Aorta (tissue), 5 donors: ENCODE data around the gene GATA6. TPM values are rescaled to one million over a fixed set of nuclear protein-coding genes. Genes with fewer than 3 reads are reported as not detected.

ENCODE experiments used
- ATAC-seq: fragments of 200-7000 bp; cut with Tn5 transposase; one replicate; pipeline ENCODE4 v1.9.1; 2022; ENCODE audit warnings: moderate library complexity; ENCODE audit not compliant: low FRiP score
- DNase-seq, 2 donors: peaks; one replicate each; pipeline ENCODE4 v3.0.0-alpha.2; 2020
- H3K27ac ChIP-seq, 2 donors: one replicate each; pipeline ENCODE4 v1.5.1; 2013; ENCODE audit warnings: low read length in 2 of 2, mild to moderate bottlenecking in 2 of 2, moderate library complexity in 2 of 2, control low read depth in 1 of 2, inconsistent platforms in 1 of 2, low read depth in 1 of 2
- H3K27me3 ChIP-seq, 2 donors: one replicate each; pipeline ENCODE4 v1.6.1; 2013; ENCODE audit warnings: control low read depth in 1 of 2, low read length in 1 of 2, mild to moderate bottlenecking in 1 of 2, moderate library complexity in 1 of 2; ENCODE audit not compliant: insufficient read depth in 2 of 2, control insufficient read depth in 1 of 2
- H3K36me3 ChIP-seq, 2 donors: one replicate each; pipeline ENCODE4 v1.6.1; 2013; ENCODE audit warnings: control low read depth in 1 of 2, low read length in 1 of 2, mild to moderate bottlenecking in 1 of 2; ENCODE audit not compliant: insufficient read depth in 2 of 2, control insufficient read depth in 1 of 2
- H3K4me1 ChIP-seq, 2 donors: one replicate each; pipeline ENCODE4 v1.6.1; 2013; ENCODE audit warnings: low read length in 2 of 2, control low read depth in 1 of 2, mild to moderate bottlenecking in 1 of 2, moderate library complexity in 1 of 2; ENCODE audit not compliant: insufficient read depth in 2 of 2, control insufficient read depth in 1 of 2
- H3K4me3 ChIP-seq, 2 donors: one replicate each; pipeline ENCODE4 v1.5.1; 2013; ENCODE audit warnings: low read length in 2 of 2, control low read depth in 1 of 2, mild to moderate bottlenecking in 1 of 2
- H3K9me3 ChIP-seq: one replicate; pipeline ENCODE4 v1.6.1; 2013; ENCODE audit warnings: mild to moderate bottlenecking, low read length; ENCODE audit not compliant: control insufficient read depth
- WGBS, 2 donors: extraction: QIAGEN DNeasy Blood & Tissue Kit; methylation state at CpG; one replicate each; pipeline ENCODE4 v1.1.7; 2013; 5-methylcytosine and 5-hydroxymethylcytosine counted together
- intact Hi-C, 2 donors: fragments of 100-400 bp; cut with DNase I; formaldehyde crosslinking; loops; one replicate each; pipeline versions ENCODE4 v1.14.2 to v1.15.0; 2022
- polyA plus RNA-seq, 2 donors: library from polyadenylated mRNA; stranded (reverse); fragments of 200-250 nt; gene quantifications; one replicate each; pipeline ENCODE4 v1.2.3, GENCODE V29; 2013
- total RNA-seq, 2 donors: library from RNA; stranded (reverse); fragmentation: NEBNext Ultra II Directional; extraction: Animal tissue kit (Norgen Biotek cat#: 25700); gene quantifications; one replicate each; pipeline ENCODE4 v1.2.1, GENCODE V29; 2021
- donor health status: healthy with polysubstance abuse.
- donor health status: Bipolar disorder and iron deficiency.
- donor health status: DM: no; HTN: no; CAD: no.
- donor health status: DM: no; HTN: no; CAD: no.
- donor health status: DM: yes; HTN: yes; CAD: no.

Gene GATA6
- total and polyA plus RNA-seq, 4 donors, result 16.0 to 41.5 (median 30.8) TPM

DNA sequence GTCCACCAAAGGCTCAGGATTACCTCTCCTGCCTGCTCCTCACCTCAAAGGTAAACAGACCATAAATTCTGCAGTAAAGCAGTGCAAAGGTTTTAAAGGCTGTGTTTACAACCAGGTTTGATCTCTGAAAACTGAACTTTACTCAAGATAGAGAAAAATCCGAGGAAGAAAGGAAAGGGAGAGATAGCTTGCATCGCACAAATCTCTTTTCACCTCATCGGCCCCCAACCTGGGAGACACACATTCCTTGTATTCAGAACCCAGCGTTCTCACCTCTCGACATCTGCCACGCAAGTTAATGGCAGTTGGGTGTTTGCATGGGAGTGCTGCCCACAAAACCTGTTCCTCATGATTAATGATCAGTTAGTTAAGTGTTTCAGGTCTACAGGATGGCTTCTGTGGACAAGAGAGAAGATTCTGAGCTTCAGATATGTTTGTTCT lies 72.6 kb downstream of the GATA6 start:
- Histone ChIP-seq H3K4me3 (no peak overlapping the region), H3K27me3 (no peaks in the 10 kb centered on the region), H3K27ac (no peak overlapping the region), H3K9me3 (no peaks in the 10 kb centered on the region), H3K4me1 (no peaks in the 10 kb centered on the region), H3K36me3 (no peaks in the 10 kb centered on the region)
- 85 to 90% methylated on average over 6 of the region's 6 CpGs for WGBS, 2 donors
- intact Hi-C loops, result no loop called here
- ATAC-seq (no peak), DNase-seq (no peak)

DNA sequence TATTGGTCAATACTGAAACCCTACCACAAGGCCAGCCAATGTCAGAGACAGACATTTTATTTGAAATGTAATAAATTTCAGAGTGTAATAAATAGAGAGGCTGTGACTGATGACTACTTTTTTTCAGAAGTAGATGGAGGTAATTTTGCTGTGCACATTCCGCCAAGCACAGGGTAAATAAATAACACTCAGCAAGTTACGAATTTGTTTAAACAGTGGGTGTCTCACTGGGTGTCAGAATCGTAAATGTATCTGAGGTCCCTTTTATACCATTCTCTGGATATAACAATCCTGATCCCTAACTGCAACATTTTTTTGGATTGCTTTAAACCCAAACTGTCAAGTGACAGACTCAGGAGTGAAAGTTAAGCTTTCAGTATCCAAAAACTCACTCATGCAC lies 74.1 kb downstream of the GATA6 start:
- no peak for ATAC-seq
- no peak for DNase-seq
- Histone ChIP-seq H3K36me3 (no peaks in the 10 kb centered on the region), H3K4me3 (no peak overlapping the region), H3K27ac (no peak overlapping the region), H3K4me1 (no peaks in the 10 kb centered on the region), H3K27me3 (no peaks in the 10 kb centered on the region), H3K9me3 (no peaks in the 10 kb centered on the region)
- 88 to 92% methylated on average over 3 of the region's 3 CpGs for whole genome bisulfite sequencing, 2 donors
- intact Hi-C loops, result no loop called here

DNA sequence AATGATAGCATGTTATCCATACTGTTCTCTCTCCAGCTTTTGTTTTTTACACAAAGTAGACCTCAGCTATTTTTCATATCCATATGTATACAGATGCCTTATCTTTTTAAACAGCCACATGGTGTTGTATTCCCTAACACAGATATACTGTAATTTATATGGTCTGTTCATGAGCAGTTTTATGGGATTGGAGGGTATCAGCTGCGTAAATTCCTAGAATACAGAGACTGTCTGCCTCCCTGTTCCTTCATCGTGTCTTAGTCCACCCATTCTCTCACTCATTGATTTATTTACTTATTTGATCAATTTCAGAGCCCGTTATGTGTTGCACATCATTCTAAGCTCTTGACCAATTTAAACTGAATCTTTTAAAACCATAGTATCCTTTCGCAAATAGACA lies 80.6 kb downstream of the GATA6 start:
- Histone ChIP-seq H3K4me1 (no peaks in the 10 kb centered on the region), H3K36me3 (no peaks in the 10 kb centered on the region), H3K27ac (no peak overlapping the region), H3K27me3 (no peaks in the 10 kb centered on the region), H3K9me3 (no peaks in the 10 kb centered on the region), H3K4me3 (no peak overlapping the region)
- intact Hi-C loops, result no loop called here
- 95 to 97% methylated on average over 4 of the region's 4 CpGs for WGBS, 2 donors
- ATAC-seq (no peak), DNase-seq (no peak)

DNA sequence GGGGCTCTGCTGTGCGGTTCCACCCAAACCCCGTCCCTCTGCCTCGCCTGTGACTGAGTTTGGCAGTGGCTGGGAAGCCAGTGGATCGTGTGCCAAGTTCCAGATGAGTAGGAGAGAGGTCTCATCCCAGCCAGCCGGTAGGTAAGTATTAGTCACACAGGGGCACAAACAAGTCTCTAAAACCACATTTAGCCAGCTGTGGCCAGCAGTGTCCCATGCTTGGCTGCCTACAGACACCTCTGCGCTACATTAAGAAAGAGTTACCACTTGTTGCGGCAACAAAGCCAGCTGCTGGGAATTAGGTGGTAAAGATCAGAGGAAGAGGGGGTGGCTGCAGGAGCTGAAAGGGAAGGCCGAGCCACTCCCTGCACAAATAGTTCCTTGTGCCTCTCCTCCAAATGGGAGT lies 81.2 kb downstream of the GATA6 start:
- no peak overlapping the region for H3K27ac ChIP-seq
- H3K4me1 ChIP-seq, result no peaks in the 10 kb centered on the region
- WGBS, 2 donors, result 86 to 88% methylated on average over 8 of the region's 8 CpGs
- DNase-seq (no peak), ATAC-seq (no peak)
- H3K4me3 ChIP-seq, result no peak overlapping the region
- H3K27me3 ChIP-seq, result no peaks in the 10 kb centered on the region
- no peaks in the 10 kb centered on the region for H3K9me3 ChIP-seq
- no peaks in the 10 kb centered on the region for H3K36me3 ChIP-seq
- intact Hi-C loops, result no loop called here

Other genes starting within 250 kb of the GATA6 start
- gene CTAGE1, start 248.3 kb downstream of the GATA6 start, total RNA-seq, result not detected
- gene CTAGE1, start 248.3 kb downstream of the GATA6 start, polyA plus RNA-seq, result not detected